HG03045 (cell line): ENCODE data around the gene TRMT112.

Experiments
- ATAC-seq: cut with Tn5 transposase; IDR thresholded peaks from one replicate; pipeline ENCODE4 v1.9.1; 2021; ENCODE audit warnings: mild to moderate bottlenecking, moderate library complexity; ENCODE audit not compliant: unreplicated experiment

The TRMT112 gene

GRCh38 chr11:64317325-64317960, at the start of gene TRMT112:
TRMT112 (minus strand) TSS chr11:64317559; CDS start chr11:64317526, 33 bp downstream.
- ATAC-seq, result peak; percentile 65

DNA sequence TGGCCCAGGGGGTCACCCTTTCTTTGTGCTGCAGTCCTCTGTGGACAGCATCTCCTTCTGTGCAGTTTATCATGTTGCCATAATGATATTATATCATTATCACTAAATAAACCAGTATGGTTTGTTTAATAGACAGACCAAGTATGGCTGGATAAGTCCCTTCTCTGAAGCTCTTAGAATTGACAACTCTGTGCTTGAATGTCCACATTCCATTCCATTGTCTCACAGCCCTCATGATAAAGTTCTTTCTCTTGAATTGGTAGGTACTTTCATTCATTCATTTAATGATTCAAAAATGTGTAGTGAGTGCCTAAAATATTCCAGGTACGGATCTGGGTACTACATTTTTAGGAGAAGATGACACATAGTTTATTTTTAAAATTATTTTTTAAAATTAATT, 49.4 kb upstream of the TRMT112 start:
- no peak for ATAC-seq

DNA sequence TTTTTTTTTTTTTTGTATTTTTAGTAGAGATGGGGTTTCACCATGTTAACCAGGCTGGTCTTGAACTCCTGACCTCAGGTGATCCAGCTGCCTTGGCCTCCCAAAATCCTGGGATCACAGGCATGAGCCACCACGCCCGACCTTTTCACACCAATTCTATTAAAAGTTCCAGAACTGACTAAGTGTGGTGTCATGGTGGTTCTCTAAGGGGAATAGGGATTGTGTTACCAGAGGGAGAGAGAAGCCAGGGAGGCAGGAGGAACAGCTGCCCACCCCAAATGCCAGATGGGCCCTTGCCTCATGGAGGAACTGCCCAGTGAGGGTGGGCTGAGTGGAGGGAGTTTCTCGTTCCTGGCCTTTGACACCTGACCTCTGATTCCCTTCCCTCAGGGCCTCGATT, 47.6 kb upstream of the TRMT112 start:
- no peak for ATAC-seq

DNA sequence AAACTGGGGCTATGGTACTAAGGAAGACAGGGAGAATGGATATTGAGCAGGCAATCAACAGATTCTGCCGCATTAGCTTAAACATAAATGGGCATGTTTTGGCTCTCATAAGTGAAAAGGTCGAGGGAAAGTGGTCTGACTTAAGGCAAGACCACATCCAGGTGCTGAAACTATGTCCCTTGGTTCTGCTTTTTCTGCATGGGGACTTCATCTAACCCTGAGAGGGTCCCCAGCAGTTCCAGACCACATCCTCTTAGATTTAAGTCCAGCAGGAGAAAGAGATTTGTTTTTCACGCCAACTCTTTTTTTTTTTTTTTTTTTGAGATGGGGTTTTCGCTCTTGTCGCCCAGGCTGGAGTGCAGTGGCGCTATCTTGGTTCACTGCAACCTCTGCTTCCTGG, 47.1 kb upstream of the TRMT112 start:
- no peak for ATAC-seq

DNA sequence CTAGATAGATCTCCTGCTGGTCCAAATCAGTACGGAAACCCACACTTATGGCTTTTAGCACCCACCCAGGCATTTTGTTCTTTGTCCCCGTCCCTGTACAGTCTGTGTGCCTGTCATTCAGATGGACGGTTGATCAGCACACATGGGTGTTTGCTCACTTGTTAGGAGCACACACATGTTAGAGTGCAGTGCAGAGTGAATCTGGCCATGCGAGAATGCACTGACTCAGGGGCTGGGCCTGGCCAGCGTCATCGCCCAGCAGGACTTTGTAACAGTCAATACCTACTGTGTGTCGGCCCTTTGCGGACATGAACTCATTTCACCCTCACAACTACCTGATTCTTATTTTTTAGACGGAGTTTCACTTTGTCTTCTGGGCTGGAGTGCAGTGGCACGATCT, 45.0 kb upstream of the TRMT112 start:
- ATAC-seq, result no peak

DNA sequence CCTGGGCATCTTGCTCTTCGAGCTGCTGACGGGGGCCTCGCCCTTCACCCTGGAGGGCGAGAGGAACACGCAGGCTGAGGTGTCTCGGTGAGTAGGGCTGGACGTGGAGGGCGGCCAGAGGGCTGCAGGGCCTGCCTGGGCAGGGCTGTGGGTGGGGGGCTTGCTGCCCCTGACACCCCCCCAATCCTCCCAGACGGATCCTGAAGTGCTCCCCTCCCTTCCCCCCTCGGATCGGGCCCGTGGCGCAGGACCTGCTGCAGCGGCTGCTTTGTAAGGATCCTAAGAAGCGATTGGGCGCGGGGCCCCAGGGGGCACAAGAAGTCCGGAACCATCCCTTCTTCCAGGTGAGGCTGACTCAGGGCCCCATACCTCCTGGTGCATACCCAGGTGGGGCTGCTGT, 44.3 kb upstream of the TRMT112 start:
- ATAC-seq, result no peak

- no peak for ATAC-seq
Observed at GRCh38 chr11:64360448-64360921, 43.1 kb upstream of the TRMT112 start.

DNA sequence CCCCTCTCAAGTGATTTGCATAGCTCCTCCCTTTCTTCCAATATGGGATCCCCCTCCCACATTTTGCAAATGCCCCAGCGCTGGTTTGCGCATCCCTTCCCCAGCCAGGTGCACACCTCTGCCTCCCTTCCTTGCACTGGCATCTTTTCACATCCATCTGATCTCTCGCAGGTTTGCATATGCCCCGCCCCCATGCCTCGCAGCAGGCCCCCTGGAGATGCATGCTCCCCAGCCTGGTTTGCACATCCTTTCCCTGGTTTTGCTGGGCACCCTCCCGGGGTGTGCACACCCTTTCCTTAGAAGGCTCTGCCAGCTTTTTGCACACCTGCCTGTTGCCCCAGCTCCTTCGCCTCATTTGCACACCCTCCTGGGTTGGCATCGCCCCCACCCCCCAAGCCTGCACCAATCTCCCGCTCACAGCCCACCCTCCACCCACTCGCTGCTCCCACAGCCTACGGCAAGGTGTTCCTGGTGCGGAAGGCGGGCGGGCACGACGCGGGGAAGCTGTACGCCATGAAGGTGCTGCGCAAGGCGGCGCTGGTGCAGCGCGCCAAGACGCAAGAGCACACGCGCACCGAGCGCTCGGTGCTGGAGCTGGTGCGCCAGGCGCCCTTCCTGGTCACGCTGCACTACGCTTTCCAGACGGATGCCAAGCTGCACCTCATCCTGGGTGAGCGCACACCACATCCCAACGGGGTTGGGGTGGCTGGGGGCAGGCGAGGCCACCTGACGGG, 42.5 kb upstream of the TRMT112 start:
- ATAC-seq, result no peak

- ATAC-seq, result peak; percentile 47
Observed at GRCh38 chr11:64358907-64359711, 41.8 kb upstream of the TRMT112 start, which contains the start of gene RPS6KA4. RPS6KA4 (plus strand) TSS chr11:64359162; CDS start chr11:64359236, 74 bp downstream.

DNA sequence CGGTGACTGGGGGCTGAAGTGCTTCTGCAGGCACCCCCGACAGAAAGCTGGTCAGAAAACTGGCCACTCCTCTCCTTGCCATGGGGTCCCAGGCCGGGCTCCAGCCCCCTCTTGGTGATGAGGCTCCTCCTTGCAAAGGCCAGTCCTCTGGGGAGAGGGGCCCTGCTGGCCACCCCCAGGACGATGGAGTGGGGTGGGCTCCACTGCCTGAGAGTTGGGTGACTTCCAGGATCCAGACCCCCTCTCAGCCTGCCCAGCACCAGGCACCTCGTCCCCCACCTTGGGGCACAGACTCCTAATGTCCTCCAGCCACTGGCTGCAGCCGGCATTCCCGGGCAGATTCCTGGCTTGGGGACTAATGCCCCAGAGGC, 41.2 kb upstream of the TRMT112 start:
- ATAC-seq, result no peak

- ATAC-seq, result no peak
Observed at GRCh38 chr11:64357904-64358535, 40.7 kb upstream of the TRMT112 start.

DNA sequence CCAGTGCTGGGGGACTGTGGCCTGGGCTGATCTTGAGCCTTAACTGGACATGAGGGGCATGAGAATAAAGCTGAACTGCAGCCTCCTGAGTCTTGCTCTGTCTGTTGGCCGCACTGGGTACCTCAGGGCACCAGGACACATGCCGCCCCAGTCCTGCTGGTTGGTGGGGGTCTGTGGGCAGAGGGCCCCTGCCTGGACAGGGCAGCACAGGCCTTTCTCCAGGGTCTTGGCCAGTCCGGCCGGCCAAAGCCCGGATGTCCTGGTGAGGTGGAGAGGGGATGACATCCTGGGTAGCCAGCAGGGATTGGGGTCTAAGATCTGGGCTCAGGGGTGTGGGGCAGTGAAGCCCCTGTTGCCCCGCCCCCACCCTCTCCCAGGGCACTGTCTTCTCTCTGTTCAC, 40.1 kb upstream of the TRMT112 start:
- ATAC-seq, result no peak

DNA sequence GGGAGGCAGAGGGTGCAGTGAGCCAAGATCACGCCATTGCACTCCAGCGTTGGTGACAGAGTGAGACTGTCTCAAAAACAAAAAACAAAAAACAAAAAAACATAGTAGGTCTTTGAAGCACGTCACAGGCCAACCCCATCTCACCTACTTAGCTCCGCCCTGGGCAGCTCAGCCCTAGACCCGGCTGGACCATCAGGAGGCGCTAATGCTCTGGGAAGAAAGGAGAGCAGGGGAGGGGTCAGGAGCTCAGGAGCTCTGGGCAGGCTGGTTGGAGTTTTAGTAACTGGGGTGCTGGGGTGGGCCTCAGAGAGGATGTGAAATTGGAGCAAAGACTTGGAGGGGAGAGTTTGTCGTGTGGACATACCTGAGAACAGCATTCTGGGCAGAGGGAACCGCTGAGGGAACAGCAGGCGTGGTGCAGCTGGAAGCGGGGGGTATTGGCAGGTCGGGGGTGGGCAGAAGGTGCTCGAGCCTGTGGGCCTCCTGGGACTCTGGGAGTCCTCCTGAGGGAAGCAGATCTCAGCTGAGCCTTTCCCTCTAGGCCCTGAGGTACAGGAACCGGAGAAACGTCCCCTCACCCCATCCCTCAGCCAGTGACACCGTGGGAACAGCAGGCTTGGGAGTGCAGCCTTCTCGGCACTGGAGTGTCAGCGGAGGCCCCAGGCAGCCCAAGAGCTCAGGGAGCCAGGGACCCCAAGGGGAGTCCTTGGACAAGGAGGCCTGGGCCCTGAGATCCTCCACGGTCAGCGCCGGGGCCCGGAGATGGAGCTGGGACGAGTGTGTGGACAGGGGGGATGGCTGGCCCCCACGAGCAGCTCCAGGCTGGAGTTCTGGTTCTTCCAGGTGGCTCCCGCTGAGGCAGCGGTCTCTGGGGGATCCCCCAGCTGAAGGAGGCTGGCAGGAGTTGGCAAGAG, 39.4 kb upstream of the TRMT112 start:
- ATAC-seq, result no peak

DNA sequence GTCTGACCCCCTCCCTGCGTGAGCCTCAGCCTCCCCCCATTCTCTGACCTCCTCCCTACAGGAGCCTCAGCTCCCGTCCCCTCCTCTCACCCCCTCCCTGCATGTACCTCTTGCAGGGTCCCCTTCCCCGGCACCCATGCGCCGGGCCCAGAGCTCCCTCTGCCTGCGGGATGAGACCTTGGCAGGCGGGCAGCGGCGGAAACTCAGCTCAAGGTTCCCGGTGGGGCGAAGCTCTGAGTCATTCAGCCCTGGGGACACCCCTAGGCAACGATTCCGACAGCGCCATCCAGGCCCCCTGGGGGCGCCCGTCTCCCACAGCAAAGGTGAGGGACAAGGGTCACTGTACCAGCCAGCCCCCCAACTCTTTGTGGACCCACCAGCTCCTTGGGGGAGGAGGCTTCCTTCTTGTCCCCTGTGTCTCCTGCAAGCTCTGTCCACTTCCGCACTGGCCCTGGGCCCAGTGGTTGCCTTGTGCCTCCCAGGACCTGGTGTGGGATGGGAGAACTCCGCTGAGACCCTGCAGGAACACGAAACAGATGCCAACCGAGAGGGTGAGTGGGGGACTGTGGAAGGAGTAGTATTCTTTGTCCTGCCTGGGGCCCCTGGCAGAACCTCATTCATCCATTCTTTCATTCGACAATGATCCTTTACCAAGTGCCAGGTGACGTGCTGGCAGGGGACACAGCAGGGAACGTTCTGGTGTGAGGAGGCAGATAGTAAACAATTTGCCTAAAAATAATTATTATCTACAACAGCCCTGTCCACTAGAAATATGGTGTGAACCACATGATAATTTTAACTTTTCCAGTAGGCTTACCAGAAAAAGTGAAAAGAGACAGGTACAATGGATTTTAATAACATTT, 38.0 kb upstream of the TRMT112 start:
- ATAC-seq, result no peak

GRCh38 chr11:64353715-64354506, 36.6 kb upstream of the TRMT112 start:
- no peak for ATAC-seq

DNA sequence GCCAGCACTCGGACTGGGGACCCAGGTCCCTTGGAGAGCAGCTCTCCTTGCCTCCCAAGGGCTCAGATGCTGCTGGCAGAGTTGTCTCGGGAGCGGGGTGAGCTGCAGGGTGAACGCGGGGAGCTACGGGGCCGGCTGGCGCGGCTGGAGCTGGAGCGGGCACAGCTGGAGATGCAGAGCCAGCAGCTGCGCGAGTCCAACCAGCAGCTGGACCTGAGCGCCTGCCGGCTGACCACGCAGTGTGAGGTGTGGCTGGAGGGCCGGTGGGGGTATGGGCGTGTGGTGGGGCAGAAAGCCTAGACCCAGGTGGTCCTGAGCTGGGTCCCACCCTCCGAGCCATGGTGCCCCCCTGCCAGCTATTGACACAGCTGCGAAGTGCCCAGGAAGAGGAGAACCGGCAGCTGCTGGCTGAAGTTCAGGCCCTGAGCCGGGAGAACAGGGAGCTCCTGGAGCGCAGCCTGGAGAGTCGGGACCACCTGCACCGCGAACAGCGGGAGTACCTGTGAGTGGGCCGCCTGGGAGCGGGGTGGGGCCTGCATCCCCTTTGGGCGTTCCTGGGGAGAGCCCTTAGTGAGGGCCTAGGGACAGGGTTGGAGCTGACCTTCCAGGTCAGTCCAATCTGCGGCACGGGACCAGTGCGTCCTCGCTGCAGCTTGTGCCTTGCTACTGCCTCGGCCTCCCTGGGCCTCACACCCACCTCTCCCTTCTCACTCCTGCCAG, 35.8 kb upstream of the TRMT112 start:
- no peak for ATAC-seq

DNA sequence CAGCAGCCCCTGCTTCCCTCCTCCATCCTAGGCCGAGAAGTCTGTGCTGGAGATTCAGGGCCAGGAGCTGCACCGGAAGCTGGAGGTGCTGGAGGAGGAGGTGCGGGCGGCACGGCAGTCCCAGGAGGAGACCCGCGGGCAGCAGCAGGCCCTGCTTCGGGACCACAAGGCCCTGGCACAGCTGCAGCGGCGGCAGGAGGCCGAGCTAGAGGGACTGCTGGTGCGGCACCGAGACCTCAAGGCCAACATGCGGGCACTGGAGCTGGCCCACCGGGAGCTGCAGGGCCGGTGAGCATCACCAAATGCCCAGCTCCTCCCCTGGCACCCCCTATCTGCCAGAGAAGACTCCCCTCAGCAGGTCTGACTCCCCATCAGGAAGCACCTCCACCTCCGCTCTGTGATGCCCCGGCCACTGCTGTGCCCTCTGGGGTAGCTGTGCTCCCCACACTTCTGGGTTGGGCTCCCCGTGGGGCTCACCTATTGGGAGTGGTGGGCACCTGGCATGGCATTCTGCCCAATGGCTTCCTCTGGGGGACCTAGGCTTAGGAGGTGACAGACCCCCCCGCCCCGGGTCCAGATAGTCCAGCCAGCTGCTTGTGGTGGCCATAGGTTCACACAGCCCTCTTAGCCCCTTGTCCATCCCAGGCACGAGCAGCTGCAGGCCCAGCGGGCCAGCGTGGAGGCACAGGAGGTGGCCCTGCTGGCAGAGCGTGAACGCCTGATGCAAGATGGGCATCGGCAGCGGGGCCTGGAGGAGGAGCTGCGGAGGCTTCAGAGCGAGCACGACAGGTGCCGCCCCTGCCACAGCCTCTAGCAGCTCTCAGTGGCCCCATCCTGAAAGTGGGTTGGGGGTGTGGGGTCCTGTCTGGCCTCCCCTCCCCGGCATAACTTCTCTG, 35.0 kb upstream of the TRMT112 start:
- no peak for ATAC-seq
